CD4-positive, alpha-beta memory T cell (primary cell): ENCODE measurements around the gene CKAP4. TPM values are rescaled to one million over a fixed set of nuclear protein-coding genes. Genes with fewer than 3 reads are reported as not detected.

Experiments used
- CTCF ChIA-PET: fragments of 350-600 bp; sonication (Branson Sonifier 250); formaldehyde crosslinking; loops from one replicate; lab custom pipeline; 2021; ENCODE audit warnings: inconsistent platforms; ENCODE audit not compliant: partially characterized antibody; lab: Charles Lee
- POLR2A ChIA-PET: fragments of 350-600 bp; sonication (Branson Sonifier 250); formaldehyde crosslinking; loops from one replicate; lab custom pipeline; 2021; ENCODE audit not compliant: partially characterized antibody; lab: Charles Lee
- DNase-seq, 5 donors: peaks; one replicate each; pipeline versions ENCODE4 v3.0.0 to v3.0.0-alpha.2; 2020 to 2022; ENCODE audit warnings: mixed read lengths in 1 of 5
- H3K27ac ChIP-seq: one replicate; pipeline ENCODE4 v1.7.0; 2013; ENCODE audit warnings: low read depth, low read length
- H3K27me3 ChIP-seq: 2 replicates; pipeline ENCODE4 v1.7.0; 2013; ENCODE audit warnings: mild to moderate bottlenecking, low read length, moderate library complexity; ENCODE audit not compliant: insufficient read depth
- H3K36me3 ChIP-seq: 2 replicates; pipeline ENCODE4 v1.7.0; 2013; ENCODE audit warnings: mild to moderate bottlenecking, low read length, moderate library complexity; ENCODE audit not compliant: insufficient read depth
- H3K4me1 ChIP-seq: 2 replicates; pipeline ENCODE4 v1.7.0; 2013; ENCODE audit warnings: mild to moderate bottlenecking, low read length, moderate library complexity; ENCODE audit not compliant: insufficient read depth
- H3K4me3 ChIP-seq, 2 donors: one replicate each; pipeline ENCODE4 v1.7.0; 2013; ENCODE audit warnings: low read length in 2 of 2, mild to moderate bottlenecking in 1 of 2
- H3K9me3 ChIP-seq, 2 donors: one replicate each; pipeline ENCODE4 v1.7.0; 2013; ENCODE audit warnings: low read length in 2 of 2, control low read depth in 1 of 2; ENCODE audit not compliant: control insufficient read depth in 1 of 2
- H3K27ac Mint-ChIP-seq, 7 donors: one replicate each; pipeline ENCODE4 v1.8.0; 2020 to 2021; ENCODE audit warnings: mixed read lengths in 7 of 7, mild to moderate bottlenecking in 6 of 7, inconsistent platforms in 3 of 7, moderate library complexity in 3 of 7
- H3K27me3 Mint-ChIP-seq, 2 donors: one replicate each; pipeline ENCODE4 v1.8.0; 2020 to 2021; ENCODE audit warnings: mixed read lengths in 2 of 2
- H3K36me3 Mint-ChIP-seq, 2 donors: one replicate each; pipeline ENCODE4 v1.8.0; 2020 to 2021; ENCODE audit warnings: mixed read lengths in 2 of 2, inconsistent platforms in 1 of 2, mild to moderate bottlenecking in 1 of 2
- H3K4me1 Mint-ChIP-seq, 4 donors: one replicate each; pipeline ENCODE4 v1.8.0; 2020 to 2021; ENCODE audit warnings: mixed read lengths in 4 of 4, mild to moderate bottlenecking in 1 of 4
- H3K4me3 Mint-ChIP-seq, 8 donors: one replicate each; pipeline ENCODE4 v1.8.0; 2020 to 2021; ENCODE audit warnings: mixed read lengths in 8 of 8, mild to moderate bottlenecking in 7 of 8, moderate library complexity in 6 of 8, inconsistent platforms in 3 of 8
- H3K9me3 Mint-ChIP-seq, 8 donors: one replicate each; pipeline ENCODE4 v1.8.0; 2020 to 2021; ENCODE audit warnings: mixed read lengths in 8 of 8, mild to moderate bottlenecking in 5 of 8, inconsistent platforms in 3 of 8, moderate library complexity in 1 of 8
- intact Hi-C: fragments of 100-400 bp; cut with micrococcal nuclease; formaldehyde crosslinking; loops from one replicate; pipeline ENCODE4 v1.15.1; 2023
- polyA plus RNA-seq, 2 donors: library from polyadenylated mRNA; unstranded; fragments of 300-500 nt; fragmentation: Illumina TruSeq; gene quantifications; one replicate each; pipeline ENCODE4 v1.2.3, GENCODE V29; 2021
- total RNA-seq, 2 experiments: library from RNA; stranded (reverse); gene quantifications; one replicate each; pipeline ENCODE4 v1.2.3, GENCODE V29; 2021

CKAP4 gene
- total and polyA plus RNA-seq, 4 experiments from 2014 or later: 5.1 to 13.0 (median 10.4) TPM

- Histone ChIP-seq H3K4me1 (no peaks in the 10 kb centered on the region), H3K36me3 (no peaks in the 10 kb centered on the region), H3K27me3 (no peaks in the 10 kb centered on the region), H3K27ac (no peak overlapping the region), H3K9me3 (no peaks in the 10 kb centered on the region), H3K4me3 (no peak overlapping the region)
- intact Hi-C loops: no loop called here
- no peak overlapping the region for H3K27ac Mint-ChIP-seq
- H3K9me3 Mint-ChIP-seq: no peaks in the 10 kb centered on the region
- H3K4me1 Mint-ChIP-seq: no peaks in the 10 kb centered on the region
- POLR2A ChIA-PET: no interaction called here
- no peaks in the 10 kb centered on the region for H3K36me3 Mint-ChIP-seq
- H3K27me3 Mint-ChIP-seq: peaks cover 3 to 7% of the 10 kb centered on the region in 2 donors
- DNase-seq: no peak
- CTCF ChIA-PET: no interaction called here
- no peak overlapping the region for H3K4me3 Mint-ChIP-seq
Measured at GRCh38 chr12:106195621-106196027, 52.2 kb downstream of the CKAP4 start.

GRCh38 chr12:106194351-106194750 lies 53.5 kb downstream of the CKAP4 start:
- H3K4me1 ChIP-seq: no peaks in the 10 kb centered on the region
- Mint-ChIP-seq H3K9me3 (no peaks in the 10 kb centered on the region), H3K36me3 (no peaks in the 10 kb centered on the region), H3K27me3 (peaks cover 1 to 7% of the 10 kb centered on the region in 2 donors), H3K4me3 (no peak overlapping the region), H3K4me1 (no peaks in the 10 kb centered on the region), H3K27ac (no peak overlapping the region)
- intact Hi-C loops: no loop called here
- no peaks in the 10 kb centered on the region for H3K9me3 ChIP-seq
- no peak overlapping the region for H3K4me3 ChIP-seq
- no peaks in the 10 kb centered on the region for H3K36me3 ChIP-seq
- CTCF ChIA-PET: no interaction called here
- DNase-seq: no peak
- H3K27me3 ChIP-seq: no peaks in the 10 kb centered on the region
- POLR2A ChIA-PET: no interaction called here
- H3K27ac ChIP-seq: no peak overlapping the region

DNA sequence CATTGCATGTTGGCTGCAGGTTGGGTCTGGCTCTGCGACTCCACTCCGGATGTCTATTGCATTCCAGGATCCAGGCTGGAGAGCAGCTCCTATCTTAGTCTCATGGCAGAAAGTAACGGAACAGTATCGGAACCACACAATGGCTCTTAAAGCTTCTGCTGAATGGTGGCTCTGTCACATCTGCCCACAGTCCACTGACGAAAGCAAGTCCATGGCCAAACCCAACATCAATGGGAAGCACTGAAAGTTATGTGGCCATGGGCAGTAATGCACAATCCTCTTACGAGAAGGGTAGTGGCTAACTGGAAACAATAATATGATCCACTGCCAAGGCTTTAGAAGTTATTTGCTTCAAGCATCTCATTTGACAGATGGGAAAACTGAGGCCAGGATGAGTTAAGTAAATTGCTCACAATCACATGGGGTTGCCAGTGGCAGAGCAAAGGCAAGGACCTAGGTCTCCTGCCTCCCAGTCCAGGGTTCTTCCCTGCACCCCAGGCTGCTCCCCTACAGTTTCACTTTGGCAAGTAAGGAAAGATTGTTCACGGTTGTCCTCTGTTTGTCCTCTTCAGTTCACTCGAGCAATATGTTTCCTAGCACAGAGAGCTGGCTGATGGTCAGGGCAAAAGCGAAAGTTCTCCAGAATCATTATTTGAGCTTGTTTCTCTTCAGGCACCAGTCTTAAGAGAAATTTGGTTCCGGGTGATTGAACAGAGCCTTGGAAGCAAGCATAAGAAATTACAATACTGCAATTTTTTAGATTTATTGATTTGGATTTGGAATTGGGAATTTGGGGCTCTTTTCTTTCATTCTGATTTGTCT lies 54.2 kb downstream of the CKAP4 start:
- peaks cover 1 to 7% of the 10 kb centered on the region in 2 donors for H3K27me3 Mint-ChIP-seq
- H3K4me3 Mint-ChIP-seq: no peak overlapping the region
- no peak overlapping the region for H3K4me3 ChIP-seq
- no peaks in the 10 kb centered on the region for H3K36me3 Mint-ChIP-seq
- intact Hi-C loops: no loop called here
- POLR2A ChIA-PET: no interaction called here
- no peaks in the 10 kb centered on the region for H3K4me1 ChIP-seq
- no peaks in the 10 kb centered on the region for H3K9me3 ChIP-seq
- no peaks in the 10 kb centered on the region for H3K36me3 ChIP-seq
- no peak for DNase-seq
- no peaks in the 10 kb centered on the region for H3K4me1 Mint-ChIP-seq
- H3K27ac ChIP-seq: no peak overlapping the region
- no peaks in the 10 kb centered on the region for H3K9me3 Mint-ChIP-seq
- CTCF ChIA-PET: no interaction called here
- H3K27ac Mint-ChIP-seq: no peak overlapping the region
- H3K27me3 ChIP-seq: no peaks in the 10 kb centered on the region

DNA sequence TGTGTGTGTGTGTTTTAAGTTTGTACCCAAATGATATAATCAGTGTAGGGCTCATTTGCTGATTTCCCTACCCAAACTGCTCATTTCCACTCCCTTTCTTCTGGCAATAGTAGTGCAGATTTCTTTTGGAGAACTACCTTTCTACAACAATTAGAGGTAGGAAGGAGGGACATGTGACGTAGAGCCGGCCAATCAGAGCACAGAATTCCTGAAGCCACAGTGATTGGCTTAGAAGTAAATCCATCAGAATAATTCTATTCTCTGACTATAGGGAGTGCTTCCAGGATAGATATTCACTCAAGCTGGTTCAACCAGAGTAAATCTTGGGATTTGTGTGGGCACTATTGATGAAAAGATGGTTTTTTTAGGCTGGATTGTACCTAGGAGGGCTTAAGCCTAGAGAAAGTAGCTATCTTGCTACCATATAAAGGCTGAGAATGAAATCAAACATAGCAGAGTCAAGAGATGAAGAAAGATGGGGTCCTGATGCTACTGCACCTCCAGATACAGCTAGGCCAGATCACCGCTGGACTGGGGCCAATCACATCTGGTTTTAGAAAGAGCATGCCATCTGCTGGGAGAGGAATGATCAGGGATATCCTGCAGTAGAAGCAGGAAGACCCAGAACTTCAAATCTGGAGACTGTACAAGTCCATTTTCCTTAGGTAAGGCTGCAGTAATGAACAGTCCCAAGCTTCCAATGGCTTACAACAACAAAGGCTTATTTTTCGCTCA lies 55.0 kb downstream of the CKAP4 start:
- peaks cover 0 to 2% (median 0%) of the 10 kb centered on the region in 8 donors for H3K9me3 Mint-ChIP-seq
- H3K27me3 Mint-ChIP-seq: peaks cover 1 to 4% of the 10 kb centered on the region in 2 donors
- Histone ChIP-seq H3K36me3 (no peaks in the 10 kb centered on the region), H3K9me3 (no peaks in the 10 kb centered on the region), H3K4me3 (no peak overlapping the region), H3K27ac (no peak overlapping the region), H3K4me1 (no peaks in the 10 kb centered on the region), H3K27me3 (no peaks in the 10 kb centered on the region)
- H3K27ac Mint-ChIP-seq: no peak overlapping the region
- H3K4me1 Mint-ChIP-seq: no peaks in the 10 kb centered on the region
- DNase-seq: no peak
- ChIA-PET POLR2A (no interaction called here), CTCF (no interaction called here)
- no peaks in the 10 kb centered on the region for H3K36me3 Mint-ChIP-seq
- H3K4me3 Mint-ChIP-seq: no peak overlapping the region
- intact Hi-C loops: no loop called here

DNA sequence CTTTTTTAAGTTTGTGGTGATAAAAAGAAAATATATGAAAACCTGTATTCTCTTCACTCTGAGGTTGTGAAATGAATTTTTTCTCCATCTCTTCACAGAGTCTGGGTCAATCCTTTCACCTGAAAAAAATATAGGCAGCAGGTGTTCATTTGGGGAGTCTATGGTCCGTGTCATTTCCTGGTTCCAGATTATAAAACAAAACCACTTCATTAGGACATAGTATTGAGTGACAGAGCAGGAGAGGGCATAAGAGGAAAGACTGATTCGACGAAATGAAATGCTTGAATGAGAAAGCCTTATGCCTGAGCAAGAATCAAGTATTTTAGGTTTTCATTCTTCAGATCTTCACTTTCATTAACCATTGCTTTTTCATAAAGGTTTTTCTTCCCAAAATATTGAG lies 57.2 kb downstream of the CKAP4 start:
- H3K4me1 ChIP-seq: no peaks in the 10 kb centered on the region
- Mint-ChIP-seq H3K9me3 (peaks cover 0 to 4% (median 0%) of the 10 kb centered on the region in 8 donors), H3K4me1 (no peaks in the 10 kb centered on the region), H3K27me3 (peaks cover 1 to 6% of the 10 kb centered on the region in 2 donors), H3K27ac (no peak overlapping the region), H3K4me3 (no peak overlapping the region), H3K36me3 (no peaks in the 10 kb centered on the region)
- H3K27ac ChIP-seq: no peak overlapping the region
- ChIA-PET POLR2A (no interaction called here), CTCF (no interaction called here)
- DNase-seq: no peak
- intact Hi-C loops: no loop called here
- no peaks in the 10 kb centered on the region for H3K36me3 ChIP-seq
- no peak overlapping the region for H3K4me3 ChIP-seq
- H3K9me3 ChIP-seq: no peaks in the 10 kb centered on the region
- no peaks in the 10 kb centered on the region for H3K27me3 ChIP-seq

DNA sequence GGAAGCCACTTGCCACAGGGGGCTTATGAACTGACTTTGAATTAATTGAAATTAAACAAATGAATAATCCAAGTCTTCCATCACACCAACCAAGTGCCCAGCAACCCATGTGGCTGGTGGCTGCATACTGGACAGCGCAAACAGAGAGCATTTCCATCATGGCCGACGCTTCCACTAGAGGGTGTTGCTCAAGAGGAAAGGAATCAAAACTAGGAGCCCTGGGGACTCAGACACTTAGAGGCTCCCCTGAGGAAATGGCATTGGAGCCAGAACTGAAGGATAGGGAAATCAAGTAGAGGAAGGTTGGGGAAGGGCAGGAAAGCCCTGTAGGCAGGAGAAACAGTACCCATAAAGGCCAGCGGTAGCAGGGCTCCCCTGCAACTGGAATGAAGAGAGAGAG lies 58.5 kb downstream of the CKAP4 start:
- no peaks in the 10 kb centered on the region for H3K36me3 ChIP-seq
- POLR2A ChIA-PET: no interaction called here
- intact Hi-C loops: no loop called here

DNA sequence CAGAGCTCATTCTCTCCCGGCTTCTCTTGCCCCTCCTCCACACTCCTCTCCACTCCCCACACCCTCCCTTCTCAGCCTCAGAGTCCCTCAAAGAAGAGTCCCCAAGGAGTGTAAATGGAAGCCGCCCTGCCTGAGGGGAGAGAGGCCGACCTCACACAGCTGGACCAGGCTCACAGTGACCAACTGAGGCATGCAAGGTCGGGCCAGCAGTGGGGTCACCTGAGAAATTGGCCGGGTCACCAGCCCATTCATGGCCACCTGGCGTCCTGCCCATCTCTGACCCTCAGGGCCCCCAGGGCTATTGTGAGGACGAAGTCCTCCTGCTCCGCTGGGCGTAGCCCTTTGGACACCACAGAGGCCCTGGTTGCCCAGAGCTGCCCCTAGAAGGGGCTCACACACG lies 59.6 kb downstream of the CKAP4 start:
- no peak overlapping the region for H3K4me3 ChIP-seq
- intact Hi-C loops: no loop called here

More for the DNA sequence above, 58.5 kb downstream of the CKAP4 start:
- H3K4me1 Mint-ChIP-seq: no peaks in the 10 kb centered on the region
- H3K27me3 Mint-ChIP-seq: peaks cover 0 to 4% of the 10 kb centered on the region in 2 donors
- no peak for DNase-seq
- no peaks in the 10 kb centered on the region for H3K4me1 ChIP-seq
- H3K4me3 ChIP-seq: no peak overlapping the region
- H3K4me3 Mint-ChIP-seq: no peak overlapping the region
- H3K36me3 Mint-ChIP-seq: no peaks in the 10 kb centered on the region
- peaks cover 0 to 4% (median 0%) of the 10 kb centered on the region in 8 donors for H3K9me3 Mint-ChIP-seq
- H3K9me3 ChIP-seq: no peaks in the 10 kb centered on the region
- H3K27me3 ChIP-seq: no peaks in the 10 kb centered on the region
- H3K27ac Mint-ChIP-seq: peak overlapping the region in 2 of 7 donors; percentile 6 to 46
- CTCF ChIA-PET: no interaction called here
- no peak overlapping the region for H3K27ac ChIP-seq

More for the DNA sequence above, 59.6 kb downstream of the CKAP4 start:
- no peaks in the 10 kb centered on the region for H3K4me1 ChIP-seq
- H3K27ac ChIP-seq: no peak overlapping the region
- ChIA-PET CTCF (no interaction called here), POLR2A (no interaction called here)
- Mint-ChIP-seq H3K9me3 (peaks cover 0 to 4% (median 0%) of the 10 kb centered on the region in 8 donors), H3K4me1 (no peaks in the 10 kb centered on the region), H3K27ac (no peak overlapping the region), H3K36me3 (no peaks in the 10 kb centered on the region), H3K27me3 (peaks cover 0 to 7% of the 10 kb centered on the region in 2 donors), H3K4me3 (no peak overlapping the region)
- no peaks in the 10 kb centered on the region for H3K9me3 ChIP-seq
- no peaks in the 10 kb centered on the region for H3K36me3 ChIP-seq
- H3K27me3 ChIP-seq: no peaks in the 10 kb centered on the region
- DNase-seq: no peak
